ENCODE results near the gene PLA2G4B. TPM values are rescaled to one million over a fixed set of nuclear protein-coding genes. Genes with fewer than 3 reads are reported as not detected.

PLA2G4B gene
- total and polyA plus RNA-seq, 9 of the 15 experiments (the other 6 are each of a cell fraction or from before 2014, with no cell fraction given): 0.07 to 6.1 (median 2.8) TPM

- 77% methylated on average over 11 of the region's 12 CpGs for WGBS (ENCODE audit: insufficient coverage, low coverage, missing lambda C conversion rate)
- no peak overlapping the region for H2AFZ ChIP-seq (ENCODE audit: low read depth, low read length)
- H3K9me1 ChIP-seq (ENCODE audit: control insufficient read depth, insufficient read depth, low read length): no peaks in the 10 kb centered on the region
- H3K4me1 ChIP-seq (replicated peaks in 1 of 2; ENCODE audit: control insufficient read depth in 2 of 2, insufficient read depth in 2 of 2, low read length in 2 of 2): peaks cover 0 to 18% of the 10 kb centered on the region in 2 experiments; a peak in 1 of 5 replicates
- intact Hi-C loops (cut with micrococcal nuclease): no loop called here
- POLR2A ChIA-PET: interaction anchor here (1.2 to 2.1 kb wide), 3 partner anchors 10 to 17 kb away, joined by 3 to 5 read pairs (median 5); partner anchors contain the start of gene JMJD7
- no peak for ATAC-seq
- TF ChIP-seq DNMT1 (IDR thresholded peaks at IDR 0.05) (no peak), PHB (CRISPR knock-in tag; IDR thresholded peaks at IDR 0.05) (no peak), ZBTB33 (CRISPR knock-in tag; IDR thresholded peaks at IDR 0.05) (no peak), RFX1 (IDR thresholded peaks at IDR 0.05) (no peak), ELF4 (CRISPR knock-in tag; IDR thresholded peaks at IDR 0.05) (no peak), CTCF (IDR thresholded peaks at IDR 0.05 in 2 of 3, conservative IDR thresholded peaks at IDR 0.05 in 1 of 3; ENCODE audit: insufficient read depth in 2 of 3, low read depth in 1 of 3, low read length in 3 of 3) (no peak), SIX5 (IDR thresholded peaks at IDR 0.05; ENCODE audit: borderline replicate concordance in 1 of 2, insufficient read depth in 1 of 2, low read depth in 1 of 2, low read length in 2 of 2) (no peak), ZMIZ1 (IDR thresholded peaks at IDR 0.05; ENCODE audit: low read depth in 2 of 2, low read length in 2 of 2) (no peak)
- CTCF ChIA-PET (ENCODE audit: low intra/inter-chr PET ratio): no interaction called here
- H3K4me3 ChIP-seq: no peak overlapping the region
- H3K27me3 ChIP-seq (ENCODE audit: control insufficient read depth in 2 of 2, insufficient read depth in 2 of 2, low read length in 2 of 2): no peaks in the 10 kb centered on the region
- no TSS peak for BruUV-seq (replicated peaks)
- peaks cover under 1% of the 10 kb centered on the region; the same call in 1 of the 2 replicates for H4K20me1 ChIP-seq (replicated peaks; ENCODE audit: control insufficient read depth, insufficient read depth, low read length)
- in situ Hi-C loops (cut with MboI): no loop called here
- no peak overlapping the region; a peak in 1 of 4 replicates for H3K9ac ChIP-seq (ENCODE audit: insufficient read depth in 1 of 2, low read depth in 2 of 2, low read length in 2 of 2)
- H3K9me3 ChIP-seq (replicated peaks; ENCODE audit: control insufficient read depth, insufficient read depth, low read depth, low read length): no peaks in the 10 kb centered on the region
- no peak for FAIRE-seq
- H3K27ac ChIP-seq (ENCODE audit: extremely low read depth, low read depth, low read length): no peak overlapping the region
- DNase-seq (ENCODE audit: extremely low read depth in 1 of 4, low spot score in 3 of 4): no peak
- peaks cover 5% of the 10 kb centered on the region; the same call in 1 of the 3 replicates for H3K36me3 ChIP-seq (ENCODE audit: control insufficient read depth, insufficient read depth, low read length)
- no peak overlapping the region for H3K4me2 ChIP-seq (ENCODE audit: insufficient read depth, low read length)
- no peaks in the 10 kb centered on the region for H3K79me2 ChIP-seq (ENCODE audit: control insufficient read depth, insufficient read depth, low read length)
These were observed 6.2 kb downstream of the PLA2G4B start for GRCh38 chr15:41844814-41845213.

All from K562 (cell line).